K562 (cell line): Measurements from ENCODE around the gene BCAR3. TPM values are rescaled to one million over a fixed set of nuclear protein-coding genes. Genes with fewer than 3 reads are reported as not detected.
A peak's percentile ranks its signal among the peaks of the same experiment; 100 is the strongest.

ENCODE experiments used
- ATAC-seq: fragments of 200-7000 bp; cut with Tn5 transposase; 3 replicates; pipeline ENCODE4 v1.9.1; 2020; ENCODE audit warnings: moderate library complexity
- BruUV-seq: library from RNA; stranded (reverse); fragments of 400-500 nt; replicated peaks from 2 replicates; lab custom pipeline; 2021; lab: Mats Ljungman, UMichigan
- CTCF ChIA-PET: fragments of 300-600 bp; formaldehyde crosslinking; extraction: SDS; loops from one replicate; lab custom pipeline; 2021; ENCODE audit warnings: low intra/inter-chr PET ratio; lab: Yijun Ruan, JAX
- POLR2A ChIA-PET: fragments of 300-600, 350-650 bp; sonication (Branson Sonifier 250); formaldehyde crosslinking; extraction: SDS; loops from one replicate; lab custom pipeline; 2021; ENCODE audit warnings: antibody characterized with exemption, inconsistent platforms; lab: Yijun Ruan, JAX
- DNase-seq, 4 experiments: peaks; one replicate each; pipeline versions ENCODE4 v3.0.0 to v3.0.0-alpha.2; 2011 to 2018; ENCODE audit warnings: low spot score in 3 of 4, mixed read lengths in 3 of 4; ENCODE audit errors: extremely low read depth in 1 of 4
- FAIRE-seq: peaks from 2 replicates; lab custom pipeline; 2011; peaks lifted over from hg19 to GRCh38; lab: Jason Lieb, UNC
- H2AFZ ChIP-seq: 2 replicates; pipeline ENCODE4 v1.6.0; 2011; ENCODE audit warnings: low read depth, low read length, control low read depth, inconsistent platforms
- H3K27ac ChIP-seq: fragments of 200-600 bp; 3 replicates; pipeline ENCODE4 v1.8.0; 2011; ENCODE audit warnings: low read depth, mild to moderate bottlenecking, control low read depth, inconsistent platforms, low read length, moderate library complexity, mixed read lengths; ENCODE audit errors: extremely low read depth
- H3K27me3 ChIP-seq, 2 experiments: fragments of 300-600 bp in 1 of 2; 2 replicates in 1 of 2; 3 replicates in 1 of 2; pipeline versions ENCODE4 v1.6.0 to v1.8.0; 2011; ENCODE audit warnings: inconsistent platforms in 2 of 2, low read length in 2 of 2, mild to moderate bottlenecking in 1 of 2, mixed read lengths in 1 of 2, moderate library complexity in 1 of 2; ENCODE audit not compliant: control insufficient read depth in 2 of 2, insufficient read depth in 2 of 2
- H3K36me3 ChIP-seq: fragments of 300-600 bp; 3 replicates; pipeline ENCODE4 v1.8.0; 2011; ENCODE audit warnings: mild to moderate bottlenecking, low read length, inconsistent platforms; ENCODE audit not compliant: control insufficient read depth, insufficient read depth
- H3K4me1 ChIP-seq, 2 experiments: fragments of 200-600 bp in 1 of 2; replicated peaks in 1 of 2; 2 replicates in 1 of 2; 3 replicates in 1 of 2; pipeline versions ENCODE4 v1.5.1 to v1.8.0; 2011; ENCODE audit warnings: inconsistent platforms in 2 of 2, low read length in 2 of 2, mild to moderate bottlenecking in 1 of 2, mixed read lengths in 1 of 2, moderate library complexity in 1 of 2; ENCODE audit not compliant: control insufficient read depth in 2 of 2, insufficient read depth in 2 of 2
- H3K4me2 ChIP-seq: 2 replicates; pipeline ENCODE4 v1.6.1; 2011; ENCODE audit warnings: low read length, control low read depth, inconsistent platforms, mixed read lengths; ENCODE audit not compliant: insufficient read depth
- H3K4me3 ChIP-seq: fragments of 200-600 bp; sonication (generic), shearing (Covaris generic); 2 replicates; pipeline ENCODE4 v1.5.1; 2016; ENCODE audit warnings: control low read depth, inconsistent platforms
- H3K79me2 ChIP-seq: fragments of 200-600 bp; 3 replicates; pipeline ENCODE4 v1.8.0; 2011; ENCODE audit warnings: low read length, inconsistent platforms; ENCODE audit not compliant: control insufficient read depth, insufficient read depth
- H3K9ac ChIP-seq, 2 experiments: 2 replicates each; pipeline versions ENCODE4 v1.6.0 to v1.6.1; 2011; ENCODE audit warnings: low read depth in 2 of 2, low read length in 2 of 2, control low read depth in 1 of 2, inconsistent platforms in 1 of 2, mild to moderate bottlenecking in 1 of 2, mixed read lengths in 1 of 2; ENCODE audit not compliant: insufficient read depth in 1 of 2
- H3K9me1 ChIP-seq: one replicate; pipeline ENCODE4 v1.6.0; 2011; ENCODE audit warnings: inconsistent platforms, mild to moderate bottlenecking, low read length, moderate library complexity; ENCODE audit not compliant: control insufficient read depth, insufficient read depth
- H3K9me3 ChIP-seq: replicated peaks from 2 replicates; pipeline ENCODE4 v1.5.1; 2011; ENCODE audit warnings: low read depth, low read length, inconsistent platforms; ENCODE audit not compliant: control insufficient read depth, insufficient read depth
- H4K20me1 ChIP-seq: replicated peaks from 2 replicates; pipeline ENCODE4 v1.6.1; 2011; ENCODE audit warnings: low read length, inconsistent platforms, mixed read lengths; ENCODE audit not compliant: control insufficient read depth, insufficient read depth
- GATAD2B ChIP-seq: fragments of 450-650 bp; IDR thresholded peaks from 2 replicates; pipeline ENCODE4 v1.6.1; 2017; ENCODE audit warnings: mild to moderate bottlenecking, borderline replicate concordance
- RFX1 ChIP-seq: fragments of 450-650 bp; IDR thresholded peaks from 2 replicates; pipeline ENCODE4 v1.6.1; 2016; ENCODE audit warnings: mild to moderate bottlenecking, moderate library complexity
- ZKSCAN1 ChIP-seq: fragments of 150-350 bp; IDR thresholded peaks from 2 replicates; pipeline ENCODE4 v1.6.1; 2016; ENCODE audit warnings: low read depth, low read length
- WGBS: fragments of 100-300 bp; shearing (Covaris generic); methylation state at CpG from one replicate; pipeline ENCODE4 v1.1.6; 2016; ENCODE audit warnings: low coverage, mixed read lengths; ENCODE audit not compliant: insufficient coverage; ENCODE audit errors: missing lambda C conversion rate; 5-methylcytosine and 5-hydroxymethylcytosine counted together
- in situ Hi-C: fragments of 300-500 bp; cut with MboI; formaldehyde crosslinking; loops from 4 replicates; pipeline ENCODE4 v1.15.0; 2018; ENCODE audit warnings: inconsistent platforms, mixed read lengths
- intact Hi-C: fragments of 100-400 bp; cut with micrococcal nuclease; formaldehyde crosslinking; loops from 2 replicates; pipeline ENCODE4 v1.14.2; 2022
- polyA plus RNA-seq, 8 experiments: library from polyadenylated mRNA; depleted of rRNA in 4 of 8; stranded (reverse) in 5 of 8; unstranded in 3 of 8; fragments of >200 nt; fragmentation: Nextera tagmentation in 2 of 8; fragmentation: Illumina TruSeq in 1 of 8; extraction: Ambion mirVana in 2 of 8; extraction: Trizol in 1 of 8; gene quantifications; 2 replicates each; pipeline versions ENCODE4 v1.2.1 to v1.2.3, GENCODE V29; 2011 to 2014; ENCODE audit warnings: inconsistent platforms in 1 of 8, missing spikeins in 1 of 8
- total RNA-seq, 7 experiments: library from RNA; depleted of rRNA in 6 of 7; stranded (reverse); fragments of >200 nt in 6 of 7; fragmentation: Illumina TruSeq in 2 of 7; extraction: Trizol in 2 of 7; gene quantifications; 2 replicates each; pipeline versions ENCODE4 v1.2.1 to v1.2.3, GENCODE V29; 2011 to 2021; ENCODE audit warnings: low replicate concordance in 1 of 7
- TF ChIP-seq, protein P1 (sequence below): sonication (generic); formaldehyde crosslinking; IDR thresholded peaks from 2 replicates; pipeline ENCODE4 v1.8.0; 2022; ENCODE audit warnings: mild to moderate bottlenecking, missing genetic modification reagents

The BCAR3 gene
- total and polyA plus RNA-seq, 9 of the 15 experiments (the other 6 are each of a cell fraction or from before 2014, with no cell fraction given), result 1.8 to 6.3 (median 3.8) TPM

DNA sequence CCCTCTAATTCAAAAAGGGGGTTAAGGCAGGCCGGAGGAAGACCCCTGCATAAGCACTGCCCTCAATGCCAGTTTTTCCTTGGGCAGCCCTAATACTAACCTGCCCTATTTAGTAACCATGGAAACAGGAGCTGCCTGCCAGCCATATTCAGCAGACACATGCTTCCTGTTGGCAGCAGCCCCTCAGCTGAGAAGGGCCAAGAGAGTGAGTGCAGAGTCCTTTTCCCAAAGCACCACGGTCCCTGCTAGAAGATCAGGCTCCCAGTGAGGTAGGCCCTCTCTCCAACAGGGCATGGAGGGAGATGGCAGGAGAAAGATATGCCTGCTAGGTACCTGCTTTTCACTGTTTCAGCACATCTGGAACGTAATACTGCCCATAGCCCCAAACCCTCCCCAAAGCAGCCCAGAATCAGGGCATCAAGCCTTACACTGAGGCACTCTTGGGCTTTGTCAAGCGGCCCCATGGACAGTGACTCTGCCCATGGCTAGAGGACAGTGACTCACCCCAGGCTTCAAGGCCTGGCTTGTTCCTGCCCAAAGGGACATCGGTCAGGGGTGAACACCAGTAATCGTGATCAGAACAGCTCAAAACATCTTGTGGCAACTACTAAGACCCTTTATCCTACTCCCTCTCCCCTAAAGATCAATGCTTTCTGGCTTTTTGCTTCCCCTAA is 64.5 kb downstream of the BCAR3 start:
- WGBS, result 40% methylated on average over 6 of the region's 6 CpGs
- FAIRE-seq (no peak), ATAC-seq (no peak), DNase-seq (no peak)
- Histone ChIP-seq H3K79me2 (no peaks in the 10 kb centered on the region), H3K4me2 (no peak overlapping the region), H3K36me3 (no peaks in the 10 kb centered on the region), H2AFZ (peak overlapping the region; percentile 33; the same call in 1 of the 2 replicates), H4K20me1 (no peaks in the 10 kb centered on the region), H3K9me1 (no peaks in the 10 kb centered on the region), H3K9me3 (no peaks in the 10 kb centered on the region), H3K27me3 (0 out of 5 replicates have a peak, but pooled peaks cover 0 to 2% of the 10 kb centered on the region in 2 experiments), H3K27ac (no peak overlapping the region), H3K9ac (peak overlapping the region in 1 of 2 experiments; percentile 42; a peak in 1 of 4 replicates), H3K4me3 (no peak overlapping the region), H3K4me1 (peaks cover 0 to 6% of the 10 kb centered on the region in 2 experiments; a peak in 3 of 5 replicates)
- ChIA-PET CTCF (no interaction called here), POLR2A (no interaction called here)
- in situ Hi-C loops, result loop anchor here (5.0 kb wide), 1 partner anchor 170 kb away; the partner anchor contains the start of gene FNBP1L
- BruUV-seq, result no TSS peak
- TF ChIP-seq, protein P1, sequence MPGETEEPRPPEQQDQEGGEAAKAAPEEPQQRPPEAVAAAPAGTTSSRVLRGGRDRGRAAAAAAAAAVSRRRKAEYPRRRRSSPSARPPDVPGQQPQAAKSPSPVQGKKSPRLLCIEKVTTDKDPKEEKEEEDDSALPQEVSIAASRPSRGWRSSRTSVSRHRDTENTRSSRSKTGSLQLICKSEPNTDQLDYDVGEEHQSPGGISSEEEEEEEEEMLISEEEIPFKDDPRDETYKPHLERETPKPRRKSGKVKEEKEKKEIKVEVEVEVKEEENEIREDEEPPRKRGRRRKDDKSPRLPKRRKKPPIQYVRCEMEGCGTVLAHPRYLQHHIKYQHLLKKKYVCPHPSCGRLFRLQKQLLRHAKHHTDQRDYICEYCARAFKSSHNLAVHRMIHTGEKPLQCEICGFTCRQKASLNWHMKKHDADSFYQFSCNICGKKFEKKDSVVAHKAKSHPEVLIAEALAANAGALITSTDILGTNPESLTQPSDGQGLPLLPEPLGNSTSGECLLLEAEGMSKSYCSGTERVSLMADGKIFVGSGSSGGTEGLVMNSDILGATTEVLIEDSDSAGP (CRISPR knock-in tag), result no peak
- TF ChIP-seq RFX1, result peak; percentile 78
- no peak for TF ChIP-seq ZKSCAN1
- TF ChIP-seq GATAD2B, result no peak
- intact Hi-C loops, result no loop called here
